DMS79 (cell line): ENCODE results near the gene FBN2.

ENCODE experiments used
- DNase-seq: peaks from one replicate; lab custom pipeline; 2025; lab: John Stamatoyannopoulos, UW

Gene FBN2

GRCh38 chr5:128252756-128253155, 285.3 kb downstream of the FBN2 start:
- DNase-seq = no peak

GRCh38 chr5:128252196-128252595, 285.8 kb downstream of the FBN2 start:
- DNase-seq = no peak

- no peak for DNase-seq
Measured at GRCh38 chr5:128245974-128246373, 292.1 kb downstream of the FBN2 start.

GRCh38 chr5:128243958-128244582, 294.0 kb downstream of the FBN2 start:
- DNase-seq = no peak

- no peak for DNase-seq
Measured at GRCh38 chr5:128241051-128241695, 296.9 kb downstream of the FBN2 start.

- no peak for DNase-seq
Measured at GRCh38 chr5:128237546-128237945, 300.5 kb downstream of the FBN2 start.

- DNase-seq = no peak
Measured at GRCh38 chr5:128237000-128237399, 301.0 kb downstream of the FBN2 start.

- DNase-seq = no peak
Measured at GRCh38 chr5:128236334-128236733, 301.7 kb downstream of the FBN2 start.

- DNase-seq = no peak
Measured at GRCh38 chr5:128234928-128235641, 303.0 kb downstream of the FBN2 start.

- DNase-seq = no peak
Measured at GRCh38 chr5:128228521-128228920, 309.5 kb downstream of the FBN2 start.

- DNase-seq = no peak
Measured at GRCh38 chr5:128228008-128228407, 310.0 kb downstream of the FBN2 start.

- no peak for DNase-seq
Measured at GRCh38 chr5:128225245-128226030, 312.6 kb downstream of the FBN2 start.

- DNase-seq = no peak
Measured at GRCh38 chr5:128224336-128224735, 313.7 kb downstream of the FBN2 start.

- no peak for DNase-seq
Measured at GRCh38 chr5:128220841-128221240, 317.2 kb downstream of the FBN2 start.

- no peak for DNase-seq
Measured at GRCh38 chr5:128216860-128217531, 321.0 kb downstream of the FBN2 start.

- no peak for DNase-seq
Measured at GRCh38 chr5:128216285-128216684, 321.8 kb downstream of the FBN2 start.

- no peak for DNase-seq
Measured at GRCh38 chr5:128213833-128214232, 324.2 kb downstream of the FBN2 start.

GRCh38 chr5:128213340-128213739, 324.7 kb downstream of the FBN2 start:
- DNase-seq = no peak

- DNase-seq = no peak
Measured at GRCh38 chr5:128212191-128212806, 325.7 kb downstream of the FBN2 start.

- DNase-seq = no peak
Measured at GRCh38 chr5:128208436-128208835, 329.6 kb downstream of the FBN2 start.
